Stimulated activated CD4-positive, alpha-beta T cell treated with anti-CD3 and anti-CD28 coated beads, Interleukin-4, amount 100 ng/mL, for 48 hours (primary cell): ENCODE results near the gene TNS3.

ENCODE experiments used
- DNase-seq, 2 donors: peaks; one replicate each; pipeline ENCODE4 v3.0.0-alpha.2; 2020; ENCODE audit warnings: low read depth in 2 of 2

The TNS3 gene

GRCh38 chr7:47521816-47522561 is 59.9 kb downstream of the TNS3 start:
- DNase-seq = no peak

- DNase-seq = no peak
Observed at GRCh38 chr7:47521011-47521795, 60.7 kb downstream of the TNS3 start.

GRCh38 chr7:47520406-47520805 is 61.5 kb downstream of the TNS3 start:
- no peak for DNase-seq

GRCh38 chr7:47518827-47519226 is 63.1 kb downstream of the TNS3 start:
- DNase-seq = no peak

GRCh38 chr7:47517821-47518480 is 64.0 kb downstream of the TNS3 start:
- no peak for DNase-seq

GRCh38 chr7:47516985-47517600 is 64.8 kb downstream of the TNS3 start:
- no peak for DNase-seq

- no peak for DNase-seq
Observed at GRCh38 chr7:47516386-47516785, 65.5 kb downstream of the TNS3 start.

- DNase-seq = no peak
Observed at GRCh38 chr7:47515305-47515834, 66.5 kb downstream of the TNS3 start.

GRCh38 chr7:47514818-47515217 is 67.1 kb downstream of the TNS3 start:
- no peak for DNase-seq

GRCh38 chr7:47514367-47514766 is 67.5 kb downstream of the TNS3 start:
- DNase-seq = no peak

- no peak for DNase-seq
Observed at GRCh38 chr7:47513741-47514241, 68.1 kb downstream of the TNS3 start.

GRCh38 chr7:47512481-47513176 is 69.3 kb downstream of the TNS3 start:
- no peak for DNase-seq

- DNase-seq = no peak
Observed at GRCh38 chr7:47511699-47512370, 70.1 kb downstream of the TNS3 start.

GRCh38 chr7:47510786-47511185 is 71.1 kb downstream of the TNS3 start:
- DNase-seq = no peak

GRCh38 chr7:47510192-47510591 is 71.7 kb downstream of the TNS3 start:
- DNase-seq = no peak

GRCh38 chr7:47509571-47509970 is 72.3 kb downstream of the TNS3 start:
- no peak for DNase-seq

- DNase-seq = no peak
Observed at GRCh38 chr7:47508389-47509380, 73.2 kb downstream of the TNS3 start.

- no peak for DNase-seq
Observed at GRCh38 chr7:47507522-47507921, 74.4 kb downstream of the TNS3 start.
